DMS153 treated with DMSO at 0.1 percent for 48 hours (cell line): ENCODE data around the gene ANXA9.

Source experiments
- DNase-seq: peaks from one replicate; lab custom pipeline; 2025; ENCODE audit not compliant: unreplicated experiment; lab: John Stamatoyannopoulos, UW

ANXA9 gene

GRCh38 chr1:150974580-150975478, 7.3 kb upstream of the ANXA9 start, which contains the start of gene CERS2:
CERS2 (minus strand) TSS chr1:150974835; CDS start chr1:150969090, 5,745 bp downstream.
- DNase-seq: peak; percentile 79

DNA sequence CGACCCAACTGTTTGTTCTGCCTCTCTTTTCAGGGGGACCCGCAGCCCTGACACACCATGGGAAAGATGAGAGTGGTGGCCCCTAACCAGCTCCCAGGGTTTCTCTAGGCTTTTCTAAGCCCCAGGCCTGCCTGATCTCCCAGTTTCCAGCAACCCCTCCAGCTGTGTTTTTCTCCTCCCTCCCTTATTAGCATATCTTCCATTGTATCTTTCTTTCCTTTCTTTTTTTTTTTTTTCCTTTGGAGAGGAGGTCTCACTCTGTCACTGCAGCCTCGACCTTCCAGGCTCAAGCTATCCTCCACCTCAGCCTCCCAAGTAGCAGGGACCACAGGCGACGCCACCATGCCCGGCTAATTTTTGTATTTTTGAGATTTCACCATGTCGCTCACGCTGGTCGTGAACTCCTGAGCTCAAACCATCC, 5.7 kb upstream of the ANXA9 start:
- no peak for DNase-seq

GRCh38 chr1:150976879-150977694, 5.0 kb upstream of the ANXA9 start:
- peak; percentile 44 for DNase-seq

DNA sequence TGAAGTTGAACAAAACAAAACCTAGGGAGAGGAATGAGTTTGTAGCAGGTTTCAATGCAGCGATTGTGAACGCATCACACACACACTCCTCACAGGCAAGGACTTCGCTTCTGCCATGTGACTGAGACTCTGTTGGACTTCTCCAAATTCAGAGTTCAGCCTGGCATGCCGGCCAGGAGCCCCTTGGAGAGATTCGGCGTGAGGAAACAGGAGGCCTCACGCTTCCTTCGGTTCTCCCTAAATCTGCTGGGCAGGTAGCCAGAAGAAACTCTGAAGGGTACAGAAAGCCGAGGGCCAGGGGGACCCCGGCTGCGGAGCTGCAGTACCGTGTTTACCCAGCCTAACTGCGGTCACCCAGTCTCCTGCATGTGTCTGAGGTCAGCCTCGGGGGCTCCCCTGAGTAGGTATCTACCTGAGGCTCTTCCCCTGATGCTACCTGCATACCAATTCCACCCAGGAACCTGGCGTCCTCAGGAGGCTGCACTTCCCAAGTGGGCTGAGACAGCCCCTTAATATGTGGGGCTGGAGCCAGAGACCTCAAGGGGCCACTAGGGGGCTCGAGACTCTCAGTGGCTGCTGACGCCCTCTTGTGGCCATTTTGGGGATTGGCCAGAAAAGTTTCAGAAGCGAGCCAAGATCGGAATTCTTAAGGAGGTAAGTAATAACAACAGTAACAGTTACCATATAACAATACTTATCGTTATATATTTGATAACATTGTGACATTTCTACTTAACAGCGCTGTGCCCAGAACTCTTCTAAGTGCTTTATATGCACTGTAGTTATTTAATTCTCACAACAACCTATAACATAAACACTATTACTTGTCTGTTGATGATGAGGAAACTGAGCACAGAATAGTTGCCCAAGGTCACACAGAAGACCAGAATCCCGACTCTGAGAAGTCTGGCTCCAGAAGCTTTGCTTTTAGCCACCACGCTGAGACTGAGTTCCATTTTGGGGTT, 2.7 kb upstream of the ANXA9 start:
- peak; percentile 75 for DNase-seq

DNA sequence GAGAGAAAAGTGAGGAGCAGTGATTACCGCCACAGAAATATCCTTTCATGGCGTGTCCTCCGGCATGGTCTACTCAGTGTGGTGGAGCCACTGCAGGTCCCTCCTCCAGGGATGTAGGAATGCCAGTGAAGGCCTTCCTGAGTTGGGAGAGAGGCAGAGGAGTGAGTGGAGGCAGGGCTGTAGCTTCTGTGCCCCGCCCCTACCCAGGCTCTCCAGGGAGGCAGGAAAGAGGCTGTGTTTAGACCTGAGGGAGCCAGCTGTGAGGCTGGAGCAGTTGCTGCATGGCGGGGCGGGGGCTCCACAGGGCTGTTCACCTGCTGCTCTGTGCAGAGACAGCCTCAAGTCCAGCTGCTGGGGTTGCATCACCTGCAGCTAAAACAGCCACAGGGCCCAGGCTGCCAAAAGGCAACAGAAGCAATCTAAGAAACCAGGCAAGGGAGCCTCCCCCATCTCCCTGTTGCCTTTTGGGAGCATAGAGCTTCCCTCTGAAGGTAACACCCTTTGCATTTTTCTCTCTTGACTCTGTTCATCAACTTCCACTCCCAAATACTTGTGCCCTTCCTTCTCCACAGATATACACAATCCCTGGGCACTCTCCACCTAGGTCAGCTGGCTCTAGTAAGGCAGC, 801 bp upstream of the ANXA9 start:
- peak; percentile 81 for DNase-seq

DNA sequence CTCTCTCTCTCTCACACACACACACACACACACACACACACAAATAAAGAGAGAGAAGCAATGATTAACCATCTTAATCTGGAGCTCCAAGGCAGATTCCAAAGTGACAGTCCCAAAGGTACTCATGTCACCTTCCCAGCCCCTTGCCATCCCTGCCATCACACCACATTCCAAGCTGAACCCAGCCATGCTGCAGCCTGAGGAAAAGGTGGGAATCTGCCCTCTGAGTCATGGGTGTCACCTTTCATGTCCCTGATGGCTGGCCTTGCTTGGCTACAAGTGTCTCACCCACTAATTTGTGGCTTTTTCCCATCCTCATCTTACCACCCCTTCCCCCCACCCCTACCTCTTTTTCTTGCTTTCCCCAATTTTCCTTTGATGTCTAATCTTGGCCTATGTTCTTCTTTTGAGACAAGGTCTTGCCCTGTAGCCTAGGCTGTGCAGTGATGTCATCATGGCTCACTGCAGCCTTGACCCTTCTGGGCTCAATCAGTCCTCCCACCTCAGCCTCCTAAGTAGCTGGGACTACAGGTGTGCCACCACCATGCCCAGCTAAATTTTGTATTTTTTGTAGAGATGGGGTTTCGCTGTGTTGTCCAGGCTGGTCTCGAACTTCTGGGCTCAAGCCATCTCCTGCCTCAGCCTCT, 3.2 kb downstream of the ANXA9 start:
- no peak for DNase-seq

DNA sequence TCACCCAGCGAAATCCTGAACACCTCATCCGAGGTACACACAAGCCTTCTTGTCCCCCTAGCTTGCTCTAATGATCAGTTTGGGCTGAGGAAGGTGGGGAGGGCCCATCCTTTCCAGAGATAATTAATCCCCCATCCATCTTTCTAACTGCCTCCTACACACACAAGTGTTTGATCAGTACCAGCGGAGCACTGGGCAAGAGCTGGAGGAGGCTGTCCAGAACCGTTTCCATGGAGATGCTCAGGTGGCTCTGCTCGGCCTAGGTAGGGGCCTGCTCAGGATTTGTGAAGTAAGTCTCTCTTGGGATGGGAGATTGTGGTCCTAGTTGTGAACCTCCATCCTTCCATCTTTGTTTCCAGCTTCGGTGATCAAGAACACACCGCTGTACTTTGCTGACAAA, 5.8 kb downstream of the ANXA9 start:
- no peak for DNase-seq

DNA sequence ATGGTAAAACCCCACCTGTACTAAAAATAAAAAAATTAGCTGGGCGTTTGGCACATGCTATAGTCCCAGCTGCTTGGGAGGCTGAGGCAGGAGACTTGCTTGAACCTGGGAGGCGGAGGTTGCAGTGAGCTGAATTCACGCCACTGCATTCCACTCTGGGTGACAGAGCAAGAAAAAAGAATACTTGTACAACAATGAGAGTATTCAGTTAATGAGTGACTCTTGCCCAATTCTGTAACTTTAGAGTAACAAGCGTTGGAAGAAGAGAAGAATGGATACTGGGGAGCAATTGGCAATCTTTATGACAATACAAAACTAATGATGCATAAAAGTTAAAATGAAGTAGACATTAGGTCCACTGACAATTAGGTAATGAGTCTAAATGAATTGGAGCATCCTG, 10.5 kb downstream of the ANXA9 start:
- DNase-seq: no peak

GRCh38 chr1:150994248-150994647, 12.2 kb downstream of the ANXA9 start:
- no peak for DNase-seq

DNA sequence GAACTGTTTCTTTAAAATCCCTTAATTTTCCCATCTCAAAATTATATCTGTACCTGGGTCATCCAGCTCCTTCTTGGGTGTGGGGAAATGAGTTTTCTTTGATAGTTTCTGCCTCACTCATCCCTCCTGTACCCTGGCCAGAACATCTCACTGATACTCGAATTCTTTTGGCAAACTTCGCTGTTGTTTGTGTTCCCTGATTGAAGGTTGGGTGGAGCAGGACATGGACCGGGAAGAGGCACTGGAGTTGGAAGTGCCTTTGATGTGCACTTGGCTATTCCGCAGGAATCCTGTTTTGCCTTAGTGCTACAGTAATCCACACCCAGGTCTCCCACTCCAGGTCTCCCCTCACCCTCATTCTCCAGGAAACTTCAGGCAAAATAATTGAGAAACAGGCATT, 13.4 kb downstream of the ANXA9 start:
- no peak for DNase-seq

GRCh38 chr1:150995896-150996295, 13.8 kb downstream of the ANXA9 start:
- no peak for DNase-seq

DNA sequence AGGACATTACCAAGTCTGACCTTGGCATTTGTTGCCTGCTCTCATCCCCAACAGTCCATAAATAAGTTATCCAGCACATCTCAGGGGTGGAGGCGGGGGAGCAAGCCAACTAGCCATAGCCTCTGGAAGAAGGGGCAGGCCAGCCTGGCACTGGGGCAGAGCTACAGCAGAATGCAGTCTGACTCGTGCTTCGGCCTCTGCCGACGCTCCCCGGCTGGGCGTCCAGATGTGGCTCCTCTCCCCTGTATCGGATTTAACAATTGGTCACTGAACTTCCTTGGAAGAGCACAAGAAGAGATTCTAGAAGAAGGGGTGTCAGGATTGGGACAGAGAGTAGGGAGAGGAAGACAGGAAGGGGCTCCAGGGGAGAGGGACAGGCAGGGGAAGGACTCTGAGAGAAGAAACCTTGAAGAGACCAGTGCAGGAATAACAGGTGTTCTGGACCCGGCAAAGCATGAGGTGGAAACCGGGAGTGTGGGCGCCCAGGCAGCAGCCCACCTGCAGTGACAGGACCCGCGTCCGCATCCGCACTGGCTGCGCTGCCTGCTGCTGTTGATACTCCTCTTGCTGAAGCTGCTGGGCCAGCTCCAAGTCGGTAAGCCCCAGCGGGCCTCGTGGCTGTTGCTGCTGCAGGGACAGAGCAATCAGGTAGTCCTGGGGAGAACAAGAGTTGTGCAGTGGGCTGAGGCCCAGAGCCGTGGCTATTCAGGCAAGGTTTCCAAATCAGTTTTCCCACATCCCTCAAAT, 15.2 kb downstream of the ANXA9 start:
- DNase-seq: no peak

DNA sequence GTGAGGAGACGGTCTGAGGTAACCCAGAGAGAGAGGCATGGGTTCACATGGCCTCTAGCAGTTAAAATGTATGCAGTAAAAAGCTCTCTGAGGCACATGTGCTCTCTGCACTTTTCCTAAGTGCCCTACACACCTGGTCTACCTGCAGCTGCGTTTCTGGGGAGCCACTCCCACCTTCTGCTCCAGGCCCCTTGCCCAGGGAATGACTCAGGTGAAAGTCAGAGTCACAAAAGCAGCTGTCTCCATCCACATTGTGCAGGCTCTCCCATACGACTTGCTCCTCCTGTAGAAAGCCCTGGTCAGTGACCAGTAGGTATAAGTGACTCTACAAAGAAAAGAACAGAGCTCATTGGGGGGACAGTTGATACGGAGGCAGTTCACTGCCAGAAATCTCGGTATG, 15.9 kb downstream of the ANXA9 start:
- no peak for DNase-seq

DNA sequence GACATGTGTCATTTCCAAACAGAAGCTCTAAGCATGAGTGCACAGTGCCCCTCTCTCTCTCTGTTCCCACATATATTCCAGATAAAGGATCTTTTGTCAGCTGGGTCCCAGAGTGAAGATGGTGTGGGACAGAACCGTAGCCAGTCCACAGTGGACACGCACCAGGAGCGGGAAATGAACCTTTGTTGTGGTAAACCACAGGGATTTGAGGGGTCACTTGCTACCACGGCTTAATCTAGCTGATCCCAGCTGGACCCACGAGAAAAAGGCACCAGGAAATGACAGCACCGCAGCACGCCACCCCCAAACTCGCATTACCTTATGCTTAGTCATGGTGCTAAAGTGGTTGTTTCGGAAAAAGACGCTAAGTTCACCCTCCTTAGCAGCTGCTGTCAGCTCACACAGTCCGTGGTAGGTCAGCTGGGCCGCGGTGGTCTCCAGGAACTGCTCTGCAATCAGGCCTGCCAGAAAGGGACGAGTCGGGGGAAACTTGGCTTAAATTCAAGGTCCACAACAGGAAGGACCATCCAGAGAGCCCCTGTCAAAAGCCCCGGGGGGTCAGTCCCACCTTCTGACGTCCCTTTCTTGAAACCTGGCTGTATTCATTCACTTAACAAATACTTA, 17.1 kb downstream of the ANXA9 start:
- no peak for DNase-seq

DNA sequence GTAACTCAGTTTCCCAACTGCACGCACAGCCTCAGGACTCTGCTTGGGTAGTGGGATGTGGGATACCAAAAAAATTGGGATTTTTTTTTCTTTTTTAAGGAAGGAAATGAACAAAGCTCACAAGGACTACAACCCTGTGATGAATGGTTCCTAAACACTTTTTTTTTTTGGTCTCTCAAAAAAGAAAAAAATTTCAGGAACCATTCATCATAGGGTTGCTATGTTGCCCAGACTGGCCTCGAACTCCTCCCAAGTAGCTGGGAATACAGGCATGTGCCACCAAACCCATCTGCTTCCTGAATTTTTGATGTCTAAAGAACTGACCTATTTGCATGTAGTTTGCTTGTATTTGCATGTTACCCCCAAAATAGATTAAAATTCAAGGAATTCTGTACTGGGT, 17.8 kb downstream of the ANXA9 start:
- DNase-seq: no peak

- DNase-seq: no peak
Measured at GRCh38 chr1:151000408-151000807, 18.3 kb downstream of the ANXA9 start.

- DNase-seq: no peak
Measured at GRCh38 chr1:151001602-151002001, 19.5 kb downstream of the ANXA9 start.

DNA sequence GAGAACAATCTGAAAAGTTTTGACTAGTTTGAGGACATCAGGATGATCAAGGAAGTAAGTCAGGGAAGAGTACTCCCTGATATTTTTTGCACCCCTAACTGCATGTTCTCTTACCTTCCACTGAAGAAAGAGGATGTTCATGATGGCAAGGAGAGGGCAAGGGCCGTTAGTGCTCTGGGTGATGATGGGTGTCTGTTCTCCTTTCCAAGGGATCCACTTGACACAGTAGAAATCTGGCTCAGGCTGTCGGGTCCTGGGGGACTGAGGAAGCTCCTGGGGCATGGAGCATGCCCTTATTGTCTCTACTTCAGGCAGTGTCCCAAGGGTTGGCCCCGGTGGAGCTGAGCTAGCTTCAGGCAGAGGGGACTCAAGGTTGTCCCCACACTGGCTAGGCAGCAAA, 20.0 kb downstream of the ANXA9 start:
- no peak for DNase-seq

- DNase-seq: no peak
Measured at GRCh38 chr1:151002611-151003010, 20.5 kb downstream of the ANXA9 start.
